Measurements from ENCODE around the gene PPIP5K1.
"Not testable (repeated sequence)": the region's sequence is repeated elsewhere in the genome, so short reads cannot be mapped to it uniquely, and the experiment has no call there.

PPIP5K1 gene

DNA sequence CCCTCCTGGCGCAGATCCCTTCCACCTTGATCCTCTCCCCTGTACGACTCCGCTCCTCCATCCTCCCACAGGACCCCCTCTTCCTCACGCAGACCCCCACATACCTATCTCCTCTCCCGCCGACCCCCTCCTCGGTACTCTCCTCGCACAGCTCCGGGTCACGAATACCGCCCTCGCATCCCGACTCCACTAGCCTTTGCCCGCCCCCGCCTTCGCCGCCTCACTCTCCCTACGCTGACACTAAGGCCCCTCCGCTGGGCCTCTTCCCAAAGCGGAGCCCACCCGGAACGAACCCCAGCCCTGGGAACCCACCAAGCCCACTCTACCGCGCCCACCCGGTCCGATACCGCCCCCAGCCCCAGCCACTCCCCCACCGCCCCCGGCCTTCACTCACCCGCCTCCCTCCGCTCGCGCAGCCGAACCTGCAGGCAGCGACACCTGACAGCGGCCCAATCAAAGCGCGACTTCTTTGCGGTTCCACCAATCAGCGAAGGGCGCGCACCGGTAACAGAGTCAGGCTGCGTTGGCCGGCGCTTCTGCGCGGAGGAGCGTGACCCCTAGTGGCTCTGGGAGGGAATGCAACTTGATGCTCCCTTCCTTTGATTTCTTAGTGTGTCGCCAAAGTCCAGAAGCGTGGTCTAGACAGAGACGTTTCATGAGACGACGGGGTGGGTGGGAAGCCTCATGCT lies at the start of gene PPIP5K1:
TSS of gene PPIP5K1 (minus strand) at position 431 of the 689 bp plus-strand sequence. CDS start 5,704 bp downstream, outside the sequence.
- TF ChIP-seq, protein P1, sequence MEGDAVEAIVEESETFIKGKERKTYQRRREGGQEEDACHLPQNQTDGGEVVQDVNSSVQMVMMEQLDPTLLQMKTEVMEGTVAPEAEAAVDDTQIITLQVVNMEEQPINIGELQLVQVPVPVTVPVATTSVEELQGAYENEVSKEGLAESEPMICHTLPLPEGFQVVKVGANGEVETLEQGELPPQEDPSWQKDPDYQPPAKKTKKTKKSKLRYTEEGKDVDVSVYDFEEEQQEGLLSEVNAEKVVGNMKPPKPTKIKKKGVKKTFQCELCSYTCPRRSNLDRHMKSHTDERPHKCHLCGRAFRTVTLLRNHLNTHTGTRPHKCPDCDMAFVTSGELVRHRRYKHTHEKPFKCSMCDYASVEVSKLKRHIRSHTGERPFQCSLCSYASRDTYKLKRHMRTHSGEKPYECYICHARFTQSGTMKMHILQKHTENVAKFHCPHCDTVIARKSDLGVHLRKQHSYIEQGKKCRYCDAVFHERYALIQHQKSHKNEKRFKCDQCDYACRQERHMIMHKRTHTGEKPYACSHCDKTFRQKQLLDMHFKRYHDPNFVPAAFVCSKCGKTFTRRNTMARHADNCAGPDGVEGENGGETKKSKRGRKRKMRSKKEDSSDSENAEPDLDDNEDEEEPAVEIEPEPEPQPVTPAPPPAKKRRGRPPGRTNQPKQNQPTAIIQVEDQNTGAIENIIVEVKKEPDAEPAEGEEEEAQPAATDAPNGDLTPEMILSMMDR (IDR thresholded peaks at IDR 0.05), result not testable (repeated sequence)

DNA sequence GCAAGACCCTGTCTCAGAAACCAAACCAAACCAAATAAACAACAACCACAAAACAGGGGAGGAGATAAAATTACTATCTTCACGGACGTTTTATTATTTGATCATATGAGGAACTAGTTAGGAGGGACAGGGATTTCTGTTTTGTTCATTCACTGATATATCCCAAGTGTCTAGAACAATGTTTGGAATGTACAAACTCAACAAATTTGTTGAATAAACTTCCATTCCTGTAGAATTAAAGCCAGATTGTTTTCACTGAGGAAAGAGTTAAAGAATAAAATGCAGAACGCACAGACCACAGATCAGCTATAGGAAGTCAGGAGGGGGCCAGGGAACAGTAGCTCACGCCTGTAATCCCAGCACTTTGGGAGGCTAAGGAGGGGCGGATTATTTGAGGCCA lies 35.1 kb upstream of the PPIP5K1 start:
- TF ChIP-seq, protein P1 (IDR thresholded peaks at IDR 0.05), result no peak

DNA sequence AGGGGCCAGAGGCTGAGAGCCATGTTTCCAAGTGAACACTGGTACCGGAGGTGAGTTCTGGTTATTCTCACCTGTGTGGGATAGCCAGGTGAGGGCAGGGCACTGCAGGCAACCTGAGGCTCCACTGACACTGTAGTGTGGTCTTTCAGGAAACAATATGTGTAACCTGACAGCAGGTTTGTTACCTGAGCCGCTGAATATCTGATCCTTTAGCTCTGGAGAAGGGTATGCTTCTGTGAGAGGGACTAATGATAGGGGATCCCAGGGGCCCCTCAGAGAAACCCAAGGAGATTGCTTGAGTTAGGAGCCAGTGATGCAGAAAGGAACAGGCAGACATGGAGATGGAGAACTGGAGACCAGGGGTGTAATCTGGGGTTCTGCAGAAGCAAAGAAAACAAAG lies 28.7 kb upstream of the PPIP5K1 start, which contains the start of gene STRC:
TSS of gene STRC (minus strand) at position 101 of the 400 bp plus-strand sequence. CDS start at position 23, 78 bp downstream.
- TF ChIP-seq, protein P1 (IDR thresholded peaks at IDR 0.05), result not testable (repeated sequence)

DNA sequence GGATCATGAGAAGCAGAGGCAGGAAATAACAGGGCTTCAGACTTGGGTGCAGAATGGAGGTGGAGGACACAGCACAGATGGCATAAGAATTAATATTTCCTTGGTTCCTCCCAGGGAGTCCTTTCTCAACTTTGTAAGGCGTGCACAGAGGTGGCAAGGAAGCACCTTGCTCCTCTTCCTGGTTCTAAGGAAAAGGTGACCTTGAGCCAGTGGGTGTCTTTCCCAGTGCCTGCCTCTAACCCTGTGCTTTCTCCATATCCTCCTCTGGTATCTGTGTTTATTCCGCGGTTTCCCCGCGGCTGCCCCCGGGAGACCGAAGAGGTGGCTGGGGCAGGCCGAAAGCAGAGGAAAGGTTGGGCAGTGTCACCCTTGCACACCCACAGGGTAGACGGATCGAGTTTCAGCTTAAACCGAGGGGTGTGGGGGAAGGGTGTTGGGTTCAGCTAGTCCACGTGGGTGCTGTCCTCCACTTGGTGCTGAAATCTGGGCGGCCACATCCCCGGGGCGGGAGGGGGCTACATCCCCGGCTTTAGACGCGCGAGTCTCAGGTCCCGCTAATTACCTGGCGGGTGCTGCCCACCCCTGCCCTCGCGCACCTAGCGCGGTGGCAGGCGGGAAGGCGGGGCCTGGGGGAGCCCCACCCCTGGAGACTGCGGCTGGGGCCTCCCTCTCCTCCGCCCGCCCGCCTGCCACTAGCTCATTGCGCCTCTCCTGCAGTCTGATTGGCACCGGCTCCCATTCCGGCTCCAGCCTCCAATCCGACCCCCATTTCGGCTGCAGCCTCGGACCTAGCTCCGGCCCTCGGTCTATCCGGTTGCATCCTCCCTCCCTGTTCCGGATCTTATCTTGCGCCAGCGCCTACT lies 3.6 kb upstream of the PPIP5K1 start, which contains the start of gene CKMT1B:
TSS of gene CKMT1B (plus strand) at position 700 of the 863 bp plus-strand sequence. CDS start 192 bp downstream, outside the sequence.
- TF ChIP-seq, protein P1 (IDR thresholded peaks at IDR 0.05), result not testable (repeated sequence)

DNA sequence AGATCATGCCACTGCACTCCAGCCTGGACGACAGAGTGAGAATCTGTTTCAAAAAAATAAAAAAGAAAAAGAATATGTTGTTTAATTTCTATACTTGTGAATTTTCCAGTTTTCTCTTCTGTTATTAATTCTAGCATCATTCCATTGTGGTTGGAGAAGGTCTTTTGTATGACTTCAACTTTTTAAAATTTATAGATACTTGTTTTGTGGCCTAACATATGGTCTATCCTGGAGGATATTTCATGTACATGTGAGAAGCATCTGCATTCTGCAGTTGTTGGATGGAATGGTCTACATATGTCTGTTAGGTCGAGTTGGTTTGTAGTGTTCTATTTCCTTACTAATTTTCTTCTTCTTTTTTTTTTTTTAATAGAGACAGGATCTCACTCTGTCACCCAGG lies 37.0 kb downstream of the PPIP5K1 start:
- TF ChIP-seq, protein P1 (IDR thresholded peaks at IDR 0.05), result no peak

DNA sequence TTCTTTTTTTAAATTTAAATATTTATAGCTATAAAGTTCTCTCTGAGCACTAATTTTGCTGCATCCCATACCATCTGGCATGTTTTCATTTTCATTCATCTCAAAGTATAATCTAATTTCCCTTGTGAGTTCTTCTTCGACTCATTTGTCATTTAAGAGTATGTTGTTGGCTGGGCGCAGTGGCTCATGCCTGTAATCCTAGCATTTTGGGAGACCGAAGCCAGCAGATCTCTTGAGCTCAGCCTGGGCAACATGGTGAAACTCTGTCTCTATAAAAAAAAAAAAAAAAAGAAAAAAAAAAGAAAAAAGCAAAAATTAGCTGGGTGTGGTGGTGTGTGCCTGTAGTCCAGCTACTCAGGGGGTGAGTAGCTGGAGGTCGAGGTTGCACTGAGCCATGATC lies 37.8 kb downstream of the PPIP5K1 start:
- TF ChIP-seq, protein P1 (IDR thresholded peaks at IDR 0.05), result no peak

DNA sequence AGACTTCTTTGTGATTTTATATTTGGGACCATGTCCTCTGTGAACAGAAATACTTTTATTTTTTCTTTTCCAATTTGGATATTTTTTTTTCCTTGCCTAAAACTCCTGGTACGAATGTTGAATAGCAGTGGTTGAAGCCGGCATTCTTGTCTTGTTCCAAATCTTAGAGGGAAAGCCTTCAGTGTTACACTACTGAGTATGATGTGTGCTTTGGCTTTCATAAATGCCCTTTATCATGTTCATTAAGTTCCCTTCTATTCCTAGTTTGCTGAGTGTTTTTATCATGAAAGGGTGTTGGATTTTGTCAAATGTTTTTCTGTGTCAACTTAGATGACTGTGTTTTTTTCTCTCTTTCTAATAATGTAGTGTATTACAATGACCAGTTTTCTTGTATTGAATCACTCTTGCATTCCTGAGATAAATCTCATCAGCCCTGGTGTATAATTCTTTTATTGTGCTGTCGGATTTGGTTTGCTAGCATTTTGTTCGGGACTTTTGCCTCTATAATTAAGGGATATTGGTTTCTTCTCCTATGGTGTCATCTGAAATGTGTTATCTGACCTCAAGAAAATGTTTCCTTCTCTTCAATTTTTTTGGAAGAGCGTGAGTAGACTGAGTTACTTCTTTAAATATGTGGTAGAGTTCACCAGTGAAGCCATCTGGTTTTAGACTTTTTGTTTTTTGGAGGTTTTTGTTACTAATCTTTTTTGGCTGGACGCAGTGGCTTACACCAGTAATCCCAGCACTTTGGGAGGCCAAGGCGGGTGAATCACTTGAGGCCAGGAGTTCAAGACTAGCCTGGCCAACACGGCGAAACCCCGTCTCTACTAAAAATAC lies 39.3 kb downstream of the PPIP5K1 start:
- TF ChIP-seq, protein P1 (IDR thresholded peaks at IDR 0.05), result no peak

All from LNCAP (cell line).